Measurements from ENCODE around the gene IFT20. TPM values are rescaled to one million over a fixed set of nuclear protein-coding genes. Genes with fewer than 3 reads are reported as not detected.

The IFT20 gene
- total RNA-seq, 1 experiment from 2014 or later = 21.0 TPM

DNA sequence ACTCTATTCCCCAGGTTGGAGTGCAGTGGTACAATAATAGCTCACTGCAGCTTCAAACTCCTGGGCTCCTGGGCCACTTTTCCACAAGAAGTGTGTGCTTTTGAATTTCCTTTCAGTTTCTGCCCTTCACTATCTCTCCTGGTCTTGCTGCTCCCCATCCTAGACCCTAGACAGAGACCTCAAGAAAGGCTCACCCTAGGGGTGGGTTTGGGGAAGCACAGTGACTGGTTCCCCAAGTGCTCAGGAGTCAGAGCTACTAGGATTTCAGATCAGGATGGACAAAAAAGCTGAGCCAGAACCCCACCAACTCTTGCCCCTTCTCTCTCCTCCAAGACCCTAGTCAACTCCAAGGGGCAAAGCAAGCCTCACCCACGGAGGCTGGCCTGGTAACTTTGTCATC lies 31.3 kb upstream of the IFT20 start:
- Histone ChIP-seq H3K4me1 (ENCODE audit: insufficient read depth, low read length) (no peaks in the 10 kb centered on the region), H4K91ac (ENCODE audit: insufficient read length, low read depth, low read length) (no peak overlapping the region), H4K8ac (replicated peaks; ENCODE audit: insufficient read length, low read depth, low read length) (no peak overlapping the region), H3K4me2 (ENCODE audit: insufficient read depth, insufficient read length, low read length) (no peak overlapping the region), H3K79me1 (ENCODE audit: insufficient read depth, low read depth, low read length, poor library complexity, severe bottlenecking) (no peaks in the 10 kb centered on the region), H3K27ac (ENCODE audit: insufficient read length, low read depth, low read length) (no peak overlapping the region), H3K9ac (ENCODE audit: extremely low read depth, insufficient read length, low read length) (no peak overlapping the region), H3K56ac (ENCODE audit: insufficient read length, low read depth, low read length) (no peak overlapping the region), H2AFZ (ENCODE audit: low read length) (no peak overlapping the region), H2AK5ac (ENCODE audit: insufficient read length, low read length) (no peak overlapping the region), H3K14ac (ENCODE audit: insufficient read depth, low read length) (no peak overlapping the region), H3T11ph (ENCODE audit: low read length) (no peak overlapping the region), H3K4ac (ENCODE audit: low read depth, low read length) (no peak overlapping the region), H2BK12ac (ENCODE audit: insufficient read length, low read depth, low read length) (no peak overlapping the region), H3K18ac (ENCODE audit: insufficient read length, low read depth, low read length) (no peak overlapping the region), H2BK120ac (ENCODE audit: low read depth, low read length, poor library complexity, severe bottlenecking) (no peak overlapping the region), H3K27me3 (ENCODE audit: insufficient read depth, low read length) (no peaks in the 10 kb centered on the region), H4K20me1 (ENCODE audit: control insufficient read depth, insufficient read depth, insufficient read length) (no peaks in the 10 kb centered on the region), H3K9me3 (ENCODE audit: control insufficient read depth, low read depth, low read length) (no peaks in the 10 kb centered on the region), H2BK15ac (ENCODE audit: low read depth, low read length) (no peak overlapping the region), H3K79me2 (ENCODE audit: insufficient read depth, low read length) (no peaks in the 10 kb centered on the region), H3K23me2 (ENCODE audit: insufficient read length, low read depth, low read length, poor library complexity, severe bottlenecking) (peaks cover 1% of the 10 kb centered on the region), H2BK5ac (ENCODE audit: insufficient read length, low read length) (no peak overlapping the region), H2BK20ac (ENCODE audit: low read depth, low read length, poor library complexity, severe bottlenecking) (no peak overlapping the region), H4K5ac (ENCODE audit: insufficient read length, low read depth, low read length) (no peak overlapping the region), H3K23ac (ENCODE audit: insufficient read length, low read depth, low read length) (no peak overlapping the region)
- H3K4me3 Mint-ChIP-seq = no peak overlapping the region
- peaks cover 2 to 6% (median 5%) of the 10 kb centered on the region in 3 experiments; a peak in 5 of 7 replicates for H3K36me3 Mint-ChIP-seq (ENCODE audit: insufficient read depth in 1 of 3, low read depth in 3 of 3)
- peaks cover 14 to 18% of the 10 kb centered on the region in 2 experiments for H3K4me1 Mint-ChIP-seq
- H3K27me3 Mint-ChIP-seq (ENCODE audit: low read depth) = peaks cover 1% of the 10 kb centered on the region
- H3K27ac Mint-ChIP-seq = no peak overlapping the region
- whole genome bisulfite sequencing (ENCODE audit: extremely low coverage, insufficient read length, low lambda C conversion rate) = no CpG with 5 or more reads among the region's 1 CpG
- peak; percentile 34 for DNase-seq
- TF ChIP-seq, protein P1, sequence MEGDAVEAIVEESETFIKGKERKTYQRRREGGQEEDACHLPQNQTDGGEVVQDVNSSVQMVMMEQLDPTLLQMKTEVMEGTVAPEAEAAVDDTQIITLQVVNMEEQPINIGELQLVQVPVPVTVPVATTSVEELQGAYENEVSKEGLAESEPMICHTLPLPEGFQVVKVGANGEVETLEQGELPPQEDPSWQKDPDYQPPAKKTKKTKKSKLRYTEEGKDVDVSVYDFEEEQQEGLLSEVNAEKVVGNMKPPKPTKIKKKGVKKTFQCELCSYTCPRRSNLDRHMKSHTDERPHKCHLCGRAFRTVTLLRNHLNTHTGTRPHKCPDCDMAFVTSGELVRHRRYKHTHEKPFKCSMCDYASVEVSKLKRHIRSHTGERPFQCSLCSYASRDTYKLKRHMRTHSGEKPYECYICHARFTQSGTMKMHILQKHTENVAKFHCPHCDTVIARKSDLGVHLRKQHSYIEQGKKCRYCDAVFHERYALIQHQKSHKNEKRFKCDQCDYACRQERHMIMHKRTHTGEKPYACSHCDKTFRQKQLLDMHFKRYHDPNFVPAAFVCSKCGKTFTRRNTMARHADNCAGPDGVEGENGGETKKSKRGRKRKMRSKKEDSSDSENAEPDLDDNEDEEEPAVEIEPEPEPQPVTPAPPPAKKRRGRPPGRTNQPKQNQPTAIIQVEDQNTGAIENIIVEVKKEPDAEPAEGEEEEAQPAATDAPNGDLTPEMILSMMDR (conservative IDR thresholded peaks at IDR 0.05) = peak; percentile 45
- H3K9me3 Mint-ChIP-seq = no peaks in the 10 kb centered on the region; a peak in 1 of 5 replicates
